Measurements from ENCODE around the gene ECE1. TPM values are rescaled to one million over a fixed set of nuclear protein-coding genes. Genes with fewer than 3 reads are reported as not detected.
A peak's percentile ranks its signal among the peaks of the same experiment; 100 is the strongest.

The ECE1 gene
- total and polyA plus RNA-seq, 10 of the 15 experiments (the other 5 are each of a cell fraction or from before 2014, with no cell fraction given): 0.97 to 81.0 (median 37.0) TPM

GRCh38 chr1:21334214-21335087, 44.2 kb upstream of the ECE1 start:
- POLR2A ChIA-PET: interaction anchor here (0.5 to 8.9 kb wide), 7 partner anchors 9 to 408 kb away, joined by 3 to 88 read pairs (median 3); partner anchors contain the start of gene ECE1
- Histone ChIP-seq H3K27me3 (replicated peaks in 1 of 2; ENCODE audit: control insufficient read depth in 2 of 2, insufficient read depth in 2 of 2, low read length in 1 of 2) (no peaks in the 10 kb centered on the region), H4K20me1 (ENCODE audit: control insufficient read depth, insufficient read depth) (no peaks in the 10 kb centered on the region; the same call in 1 of the 2 replicates), H2AFZ (ENCODE audit: control insufficient read depth, low read depth, low read length) (peak overlapping the region; percentile 82), H3K36me3 (ENCODE audit: control insufficient read depth in 2 of 2, insufficient read depth in 2 of 2, low read length in 1 of 2) (no peaks in the 10 kb centered on the region), H3K9me3 (replicated peaks; ENCODE audit: control insufficient read depth, insufficient read depth, low read length) (no peaks in the 10 kb centered on the region), H3K9ac (ENCODE audit: control insufficient read depth, insufficient read depth, low read length) (peak overlapping the region; percentile 56), H3K4me3 (peak overlapping the region; percentile 55; the same call in 1 of the 2 replicates), H3K4me1 (ENCODE audit: control insufficient read depth, insufficient read depth, low read length) (peaks cover 46% of the 10 kb centered on the region), H3K27ac (ENCODE audit: control insufficient read depth, insufficient read depth) (peak overlapping the region; percentile 87), H3K79me2 (ENCODE audit: control insufficient read depth, insufficient read depth, low read length) (peaks cover 14% of the 10 kb centered on the region), H3K4me2 (ENCODE audit: control insufficient read depth, insufficient read depth) (peak overlapping the region; percentile 92)
- ATAC-seq: peak; percentile 92
- intact Hi-C loops (cut with micrococcal nuclease; ENCODE audit: unreplicated experiment) (loop anchor here (1.0 kb wide), 2 partner anchors 9 to 40 kb away; no protein-coding TSS in a partner anchor), in situ Hi-C loops (cut with MboI) (no loop called here)
- peak; percentile 91 for DNase-seq (ENCODE audit: low read depth, low spot score)
- RAD21 ChIA-PET (ENCODE audit: unreplicated experiment): interaction anchor here (0.7 to 4.8 kb wide), 14 partner anchors 9 to 79 kb away, joined by 3 to 81 read pairs (median 8); partner anchors contain the start of gene ECE1
- CTCF ChIA-PET: interaction anchor here (0.9 to 7.5 kb wide), 12 partner anchors 10 to 82 kb away, joined by 3 to 104 read pairs (median 14); partner anchors contain the start of gene ECE1
- peak; percentile 92 for FAIRE-seq
- WGBS (ENCODE audit: insufficient coverage, insufficient replicate concordance, low lambda C conversion rate, missing lambda C conversion rate): 3% methylated on average over 20 of the region's 20 CpGs
- BruUV-seq (replicated peaks): TSS peak; percentile 91
- SMC1A ChIA-PET (ENCODE audit: uncharacterized antibody, unreplicated experiment): interaction anchor here (0.7 to 10.1 kb wide), 14 partner anchors 9 to 79 kb away, joined by 3 to 123 read pairs (median 6); partner anchors contain the start of gene ECE1
- TF ChIP-seq NBN (IDR thresholded peaks at IDR 0.05): peak; percentile 78
- TF ChIP-seq YY1 (IDR thresholded peaks at IDR 0.05; ENCODE audit: low read depth, low read length): peak; percentile 1; the same call in 1 of the 2 replicates
- peak; percentile 96 for TF ChIP-seq GATAD2B (conservative IDR thresholded peaks at IDR 0.05; ENCODE audit: low read depth)
- TF ChIP-seq KLF5 (IDR thresholded peaks at IDR 0.05; ENCODE audit: partially characterized antibody): no peak
- no peak for TF ChIP-seq ZNF274 (IDR thresholded peaks at IDR 0.05; ENCODE audit: insufficient read depth, insufficient read length)
- peak; percentile 95 for TF ChIP-seq IKZF2 (IDR thresholded peaks at IDR 0.05)
- no peak for TF ChIP-seq ATF2 (IDR thresholded peaks at IDR 0.05; ENCODE audit: low read length)
- peak; percentile 86 for TF ChIP-seq CBFB (IDR thresholded peaks at IDR 0.05; ENCODE audit: low read depth)
- peak; percentile 56 for TF ChIP-seq POLR2A (IDR thresholded peaks at IDR 0.05; ENCODE audit: low read depth, low read length)
- TF ChIP-seq ETV6 (conservative IDR thresholded peaks at IDR 0.05 in 1 of 2, IDR thresholded peaks at IDR 0.05 in 1 of 2; ENCODE audit: borderline replicate concordance in 1 of 2, low read depth in 1 of 2): peak in 1 of 2 experiments; percentile 60; a peak in 1 of 4 replicates
- no peak for TF ChIP-seq NRF1 (conservative IDR thresholded peaks at IDR 0.05; ENCODE audit: low read depth, low read length)
- no peak for TF ChIP-seq ASH2L (IDR thresholded peaks at IDR 0.05; ENCODE audit: borderline replicate concordance, low read depth)
- peak; percentile 63; the same call in 1 of the 2 replicates for TF ChIP-seq ELK1 (IDR thresholded peaks at IDR 0.05; ENCODE audit: low read depth, low read length)
- no peak for TF ChIP-seq NFYA (IDR thresholded peaks at IDR 0.05; ENCODE audit: borderline replicate concordance, low read depth, low read length)
- peak; percentile 32; the same call in 1 of the 2 replicates for TF ChIP-seq IRF4 (IDR thresholded peaks at IDR 0.05; ENCODE audit: low read depth, low read length)

Data from GM12878 (cell line).